GM19238 (cell line): Measurements from ENCODE around the gene DHH.
"Not testable (repeated sequence)": the region's sequence is repeated elsewhere in the genome, so short reads cannot be mapped to it uniquely, and the experiment has no call there.

Source experiments
- DNase-seq: peaks from one replicate; pipeline ENCODE4 v3.0.0; 2011; ENCODE audit warnings: low spot score; ENCODE audit not compliant: insufficient read length

The DHH gene

DNA sequence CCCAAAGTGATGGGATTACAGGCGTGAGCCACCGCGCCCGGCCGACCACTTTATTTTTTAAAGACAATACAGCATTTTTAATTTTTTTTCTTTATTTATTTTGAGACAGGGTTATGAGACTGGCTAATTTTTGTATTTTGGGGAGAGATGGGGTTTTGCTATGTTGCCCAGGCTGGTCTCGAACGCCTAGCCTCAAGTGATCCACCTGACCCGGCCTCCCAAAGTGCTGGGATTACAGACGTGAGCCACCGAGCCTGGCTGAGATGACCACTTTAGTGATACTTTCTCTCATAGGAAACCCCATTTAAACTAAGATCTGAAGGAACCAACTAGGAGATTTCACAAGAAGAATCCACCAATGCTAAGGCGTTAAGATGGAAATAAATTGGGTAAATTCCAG, 23.6 kb downstream of the DHH start:
- DNase-seq, result no peak

DNA sequence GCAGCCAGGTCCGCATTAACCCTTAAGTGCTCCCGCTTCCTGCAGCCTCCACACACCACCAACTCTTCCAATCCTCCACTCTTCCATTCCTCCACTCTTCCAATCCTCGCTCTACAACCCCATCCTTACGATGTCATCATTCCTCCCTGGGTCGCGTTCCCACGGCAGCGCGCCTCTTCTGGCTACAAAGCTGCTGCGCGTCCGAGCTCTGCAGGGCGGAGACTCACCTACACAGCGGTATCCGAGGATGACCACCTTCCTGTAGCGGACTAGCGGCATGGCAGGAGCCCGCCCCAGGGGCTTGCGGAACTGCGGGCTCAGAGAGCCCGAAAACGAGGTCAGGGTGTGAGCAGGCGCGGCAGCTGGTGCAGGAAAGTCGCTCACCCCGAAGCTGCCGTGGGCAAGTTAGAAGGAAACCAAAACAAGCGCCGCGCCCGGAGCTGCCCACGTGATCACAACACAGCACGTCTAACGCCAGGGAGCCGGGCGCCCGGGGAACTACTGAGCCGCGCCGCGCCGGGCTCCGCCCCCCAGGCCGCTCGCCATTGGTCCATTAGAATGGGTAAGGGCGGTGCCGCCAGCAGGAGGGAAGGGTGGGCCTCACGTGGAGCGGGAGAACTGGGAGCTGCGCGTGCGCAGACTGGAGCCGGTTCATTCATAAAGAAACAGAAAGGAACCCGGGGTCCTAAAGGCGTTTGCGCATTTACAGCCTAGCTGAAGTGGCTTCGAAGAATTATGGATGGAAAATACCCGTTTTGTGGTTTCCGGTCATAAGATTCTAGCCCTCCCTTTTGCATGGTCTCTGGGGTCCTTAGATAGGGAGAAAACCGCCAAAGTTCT, 24.9 kb downstream of the DHH start, which contains the start of gene RHEBL1:
TSS of gene RHEBL1 (minus strand) at position 473 of the 840 bp plus-strand sequence. CDS start at position 279, 194 bp downstream.
- DNase-seq, result peak; percentile 96

DNA sequence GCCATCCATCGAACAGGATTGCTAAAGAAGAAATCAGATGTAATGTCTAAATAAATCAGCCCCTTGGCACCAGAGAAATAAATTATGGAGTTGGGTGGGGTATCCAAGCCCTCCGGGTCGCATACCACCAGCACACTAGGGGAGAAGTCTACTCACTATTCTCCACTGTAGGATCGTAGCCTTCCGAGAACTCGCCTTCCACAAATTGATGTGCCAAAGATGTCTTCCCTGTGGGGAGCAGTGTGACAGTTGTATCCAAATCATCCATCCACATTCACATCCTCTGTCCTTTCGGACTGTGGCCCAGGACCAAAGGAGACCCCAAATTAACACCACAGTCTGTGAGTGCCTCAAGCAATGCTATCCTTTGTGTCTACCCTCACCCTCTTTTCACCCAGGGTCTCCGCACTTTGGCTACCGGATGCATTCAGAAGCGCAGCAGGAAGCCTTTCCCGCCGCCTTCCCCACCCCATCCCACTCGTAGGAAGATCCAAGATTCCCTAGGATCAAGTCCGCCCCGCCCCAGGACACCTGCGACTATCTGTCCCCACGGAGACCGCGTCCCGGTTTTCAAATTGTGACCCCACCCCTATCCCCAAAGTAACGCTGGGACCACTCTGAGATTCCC, 25.6 kb downstream of the DHH start:
- DNase-seq, result no peak

DNA sequence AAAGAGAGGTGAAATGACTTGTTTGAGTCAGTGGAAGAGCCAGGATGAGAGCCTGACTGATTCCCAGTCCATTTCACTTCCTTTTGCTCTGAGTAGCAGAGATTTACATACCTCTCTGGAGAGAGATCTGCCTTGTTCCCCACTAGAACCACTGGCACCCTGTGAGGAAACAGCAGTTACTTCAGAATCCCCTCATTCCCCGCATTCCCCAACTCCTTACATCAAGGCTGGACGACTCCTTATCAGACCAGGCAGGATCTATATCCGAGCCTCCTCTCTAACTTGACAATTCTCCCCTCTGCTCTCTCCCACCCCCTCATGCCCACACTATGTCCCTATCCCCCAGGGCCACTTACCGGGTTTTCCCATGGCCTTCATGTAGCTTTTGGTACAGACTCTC, 28.5 kb downstream of the DHH start:
- DNase-seq, result no peak

DNA sequence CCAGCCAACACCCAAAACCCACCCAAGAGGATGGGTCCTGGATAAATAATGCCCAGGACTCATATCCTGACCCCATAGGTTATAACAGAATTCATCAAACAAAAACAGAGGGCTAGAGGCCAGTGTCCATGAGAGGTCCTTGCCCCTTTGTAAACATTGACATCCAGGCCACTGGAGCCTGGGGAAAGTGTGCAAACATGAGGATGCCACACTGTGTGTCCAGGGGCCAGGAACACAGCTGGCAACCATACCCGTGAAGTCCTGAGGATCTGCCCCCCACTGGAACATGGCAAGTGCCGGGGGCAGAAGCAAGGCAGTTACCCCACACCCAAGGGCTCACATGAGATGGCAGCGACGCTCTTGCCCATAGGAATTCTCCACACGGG, 29.8 kb downstream of the DHH start:
- DNase-seq, result no peak

DNA sequence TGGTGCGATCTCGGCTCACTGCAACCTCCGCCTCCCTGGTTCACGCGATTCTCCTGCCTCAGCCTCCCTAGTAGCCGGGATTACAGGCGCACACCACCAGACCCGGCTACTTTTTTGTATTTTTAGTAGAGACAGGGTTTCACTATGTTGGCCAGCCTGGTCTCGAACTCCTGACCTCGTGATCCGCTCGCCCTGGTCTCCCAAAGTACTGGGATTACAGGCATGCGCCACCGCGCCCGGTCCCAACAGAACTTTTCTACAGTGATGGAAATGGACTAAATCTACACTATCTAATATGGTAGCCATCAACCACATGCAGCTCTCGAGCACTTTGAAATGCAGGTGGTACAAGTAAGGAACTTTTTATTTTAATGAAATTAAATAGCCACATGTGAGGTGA, 32.7 kb downstream of the DHH start:
- DNase-seq, result not testable (repeated sequence)

DNA sequence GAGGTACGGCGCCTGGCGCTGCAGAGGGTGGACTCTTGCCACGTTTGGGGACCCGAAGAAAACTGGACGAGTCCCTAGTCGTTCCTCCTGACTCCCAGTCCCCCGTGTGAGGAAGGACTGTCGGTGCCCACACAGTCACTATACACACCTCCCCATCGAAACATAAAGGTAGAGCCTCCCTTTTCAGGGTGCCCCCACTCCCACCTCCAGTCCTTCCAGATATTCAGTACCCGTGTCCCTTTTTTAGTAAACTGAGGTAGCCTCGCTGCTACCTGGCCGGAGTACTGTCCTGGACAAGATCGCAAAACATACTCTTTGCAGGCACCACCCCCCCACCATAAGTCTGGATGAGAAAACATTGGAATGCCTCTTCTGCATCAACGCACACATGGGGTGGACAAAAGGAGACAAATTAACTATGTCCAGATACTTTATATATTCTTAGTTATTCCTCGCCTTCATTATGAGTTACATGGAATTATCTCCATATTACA, 33.4 kb downstream of the DHH start:
- DNase-seq, result no peak

DNA sequence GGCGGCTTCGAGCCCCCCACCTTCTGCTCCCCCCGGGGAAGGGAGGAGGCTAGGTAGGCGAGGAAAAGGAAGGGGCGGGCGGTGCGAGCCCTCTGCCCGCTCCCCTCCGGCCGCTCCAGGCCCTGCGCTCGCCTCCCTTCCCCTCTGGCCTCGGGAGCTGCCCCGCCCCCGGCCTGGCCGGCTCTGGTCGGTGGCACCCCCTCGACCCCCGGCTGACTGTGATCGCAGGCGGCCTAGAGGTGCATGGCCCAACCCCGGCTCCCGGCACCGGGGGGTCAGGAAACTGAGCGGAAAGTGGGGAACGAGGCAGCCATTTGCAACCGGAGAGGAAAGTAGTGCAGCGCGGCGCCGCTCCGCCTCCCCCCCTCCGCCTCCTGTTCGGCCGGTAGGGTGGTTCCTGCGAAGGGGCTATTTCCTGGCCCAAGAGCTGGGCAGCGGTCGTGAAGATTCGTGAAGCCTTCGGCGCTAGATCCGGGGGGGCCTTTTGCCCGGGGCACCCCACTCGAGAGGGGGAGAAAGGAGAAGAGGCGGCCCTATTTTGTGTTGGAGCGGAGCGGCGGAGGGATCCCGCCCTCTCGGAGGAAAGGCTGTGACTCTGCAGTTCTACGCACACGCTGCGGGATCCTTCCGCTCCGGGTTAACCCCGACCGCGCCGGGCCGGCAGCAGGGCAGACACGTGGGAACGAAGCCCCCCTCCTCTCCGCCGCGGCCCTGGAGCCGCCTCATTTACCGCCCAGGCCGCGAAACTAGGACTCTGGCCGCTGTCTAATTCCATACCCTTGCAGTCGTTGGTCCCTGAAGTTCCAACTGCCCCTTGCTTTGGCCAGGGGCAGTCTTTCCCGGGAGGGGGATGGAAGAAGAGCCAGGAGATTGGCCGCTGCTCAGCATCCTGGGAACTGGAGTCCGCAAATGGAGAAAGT, 34.1 kb downstream of the DHH start, which contains the start of gene KMT2D:
TSS of gene KMT2D (minus strand) at position 558 of the 920 bp plus-strand sequence. CDS start 5,470 bp downstream, outside the sequence.
- DNase-seq, result peak; percentile 91

DNA sequence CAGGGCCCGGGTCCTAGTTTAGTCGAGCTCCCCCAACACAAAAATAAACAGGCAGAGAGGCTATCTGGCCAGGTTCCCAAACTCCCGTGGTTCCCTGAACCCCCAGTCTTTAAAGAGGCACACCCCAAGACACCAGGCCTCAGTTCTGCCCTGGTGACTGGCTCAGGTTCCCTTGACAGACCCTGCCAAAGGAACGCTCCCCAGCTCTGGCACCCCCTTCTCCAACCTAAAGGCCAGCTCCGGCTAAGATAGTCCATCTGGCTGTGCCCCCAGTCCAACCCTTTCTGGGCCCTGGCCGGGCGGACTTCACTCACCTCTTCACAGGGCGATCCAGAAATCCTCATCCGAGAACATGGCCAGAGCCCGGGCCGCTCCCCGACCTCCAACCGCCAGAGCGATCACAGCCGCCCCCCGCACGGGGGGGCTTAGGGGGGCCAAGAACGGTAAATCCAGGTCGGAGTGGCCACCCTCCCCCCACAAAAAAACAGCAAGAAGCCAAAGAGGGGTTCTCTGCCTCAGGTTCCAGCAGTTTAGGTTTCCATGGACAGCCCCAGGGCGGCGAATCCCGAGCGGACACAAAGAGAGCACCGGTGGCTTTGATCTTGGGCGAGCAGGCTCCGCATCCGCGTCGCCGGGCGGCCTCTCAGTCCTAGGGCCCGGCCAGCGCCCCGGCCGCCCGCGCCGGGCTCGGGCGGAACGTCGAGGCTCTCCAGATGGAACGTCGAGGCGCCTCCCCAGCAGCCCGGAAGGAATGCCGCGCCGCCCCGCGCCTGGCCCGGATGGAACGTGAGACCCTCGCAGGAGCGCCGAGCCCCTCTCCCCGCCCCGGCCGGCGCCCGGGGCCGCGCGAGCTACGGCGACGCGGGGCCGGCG, 35.1 kb downstream of the DHH start:
- DNase-seq, result no peak

DNA sequence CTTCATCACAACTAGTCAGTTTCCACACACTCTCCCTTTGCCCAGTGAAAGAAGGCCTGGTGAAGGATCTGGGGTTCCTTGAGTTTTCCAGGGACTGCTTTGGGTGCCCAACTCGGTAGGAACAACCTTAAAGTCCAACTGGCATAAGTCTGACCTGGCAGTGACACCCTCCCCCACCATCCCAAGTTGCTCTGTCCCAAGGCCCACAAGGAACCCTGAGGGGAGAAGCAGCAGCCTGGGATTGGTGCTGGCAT, 35.6 kb downstream of the DHH start:
- DNase-seq, result no peak

DNA sequence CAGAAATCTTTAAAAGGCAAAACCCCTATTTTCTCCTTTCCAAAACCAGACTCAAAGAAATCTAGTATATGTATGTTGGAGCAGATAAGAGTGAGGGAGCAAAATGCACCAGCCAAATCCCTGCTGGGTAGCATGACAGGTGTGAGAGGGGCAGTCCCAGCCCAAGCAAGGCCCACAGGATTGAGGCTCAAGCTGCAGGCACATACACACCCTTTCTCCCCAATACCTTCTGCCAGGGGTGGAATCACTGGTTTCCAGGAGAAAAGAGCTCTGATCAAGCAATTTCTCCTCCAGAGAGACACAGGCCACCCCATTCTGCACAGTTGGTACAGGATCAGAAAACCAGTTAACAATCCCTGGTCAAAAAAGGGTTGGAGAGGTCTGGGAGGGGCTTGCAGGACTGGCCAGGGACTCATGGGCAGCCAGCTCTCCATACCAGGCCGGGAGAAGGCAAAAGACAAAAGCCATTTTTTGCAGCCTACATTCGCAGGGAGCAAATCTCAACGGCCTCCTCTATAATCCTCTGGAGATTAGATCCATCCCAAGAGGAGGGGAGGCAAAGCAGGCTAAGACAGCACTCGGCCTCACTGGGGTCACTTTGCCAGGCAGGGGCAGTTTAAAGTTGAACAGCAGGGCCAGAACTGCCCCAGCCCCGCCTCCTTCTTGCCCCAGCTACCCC, 36.1 kb downstream of the DHH start:
- no peak for DNase-seq

DNA sequence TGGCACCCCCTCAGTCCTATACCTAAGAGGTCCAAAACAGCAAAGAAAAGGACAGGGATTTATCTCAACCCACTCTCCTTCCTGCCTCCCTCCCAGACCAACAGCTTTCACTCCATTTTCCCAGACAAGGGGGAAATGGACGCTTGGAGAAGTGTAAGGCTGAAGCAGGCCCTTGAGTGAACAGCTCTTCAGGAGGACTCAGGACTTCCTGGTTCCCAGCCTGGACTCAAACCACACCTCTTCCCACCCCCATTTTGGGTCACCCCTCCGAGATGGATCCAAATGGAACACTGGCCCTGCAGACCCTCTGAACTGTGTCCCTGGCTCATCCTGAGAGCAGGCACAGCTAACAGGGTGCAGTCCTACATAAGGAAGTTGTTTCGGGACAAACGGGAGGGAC, 36.7 kb downstream of the DHH start:
- no peak for DNase-seq

DNA sequence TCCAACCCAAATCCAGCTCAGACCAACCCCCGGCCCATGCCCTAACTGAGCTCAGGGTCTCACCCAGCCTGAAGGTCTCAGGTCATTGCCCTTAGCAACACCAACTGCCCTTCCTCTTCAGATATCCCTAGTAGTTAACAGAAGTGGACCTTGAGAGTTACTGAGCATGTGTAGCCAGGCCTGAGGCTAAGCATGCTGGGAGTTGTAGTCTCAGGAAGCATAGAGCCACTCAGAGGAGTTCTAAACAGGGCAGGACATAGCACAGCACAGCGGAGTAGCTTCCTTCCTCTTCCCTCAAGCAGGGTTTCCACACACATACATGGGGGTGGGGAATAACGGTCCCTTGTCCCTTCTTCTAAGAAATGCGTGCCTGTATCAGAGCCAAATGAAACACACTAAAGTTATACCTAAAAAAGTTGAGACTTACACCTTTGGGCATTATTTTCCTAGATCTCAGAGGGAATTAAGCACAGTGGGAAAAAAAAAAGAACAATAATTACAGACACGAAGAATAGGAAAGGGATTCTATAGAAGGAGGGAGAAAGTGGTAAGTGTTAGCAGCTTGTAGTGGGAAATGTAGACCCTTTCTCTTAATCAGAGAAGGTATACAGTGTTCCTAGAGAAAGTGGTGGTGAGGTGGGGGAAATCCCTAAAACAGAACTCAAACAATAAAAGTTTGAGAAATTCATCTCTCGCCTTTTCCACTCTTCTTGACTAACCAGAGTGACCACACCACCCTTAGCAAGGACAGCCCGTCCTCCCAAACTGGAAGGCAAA, 38.4 kb downstream of the DHH start:
- DNase-seq, result peak; percentile 89

DNA sequence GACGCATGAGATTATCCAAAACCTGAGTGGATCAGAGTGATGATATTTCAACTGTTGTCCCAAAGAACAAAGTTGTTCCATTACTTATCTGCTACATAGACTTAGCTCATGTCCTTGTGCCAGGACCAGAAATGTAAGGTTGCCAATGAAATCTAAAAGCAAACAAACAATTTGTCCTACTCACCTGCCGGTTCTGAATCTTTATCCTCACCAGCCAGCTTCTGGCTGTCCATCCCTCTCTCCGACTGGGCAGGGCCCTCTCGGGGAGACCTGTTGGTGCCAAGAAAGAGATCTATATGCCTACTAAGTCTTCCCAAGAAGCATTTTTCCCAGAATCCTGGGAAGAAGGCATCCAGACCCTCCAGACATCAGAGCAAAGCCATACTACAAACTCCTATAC, 39.5 kb downstream of the DHH start:
- DNase-seq, result no peak

DNA sequence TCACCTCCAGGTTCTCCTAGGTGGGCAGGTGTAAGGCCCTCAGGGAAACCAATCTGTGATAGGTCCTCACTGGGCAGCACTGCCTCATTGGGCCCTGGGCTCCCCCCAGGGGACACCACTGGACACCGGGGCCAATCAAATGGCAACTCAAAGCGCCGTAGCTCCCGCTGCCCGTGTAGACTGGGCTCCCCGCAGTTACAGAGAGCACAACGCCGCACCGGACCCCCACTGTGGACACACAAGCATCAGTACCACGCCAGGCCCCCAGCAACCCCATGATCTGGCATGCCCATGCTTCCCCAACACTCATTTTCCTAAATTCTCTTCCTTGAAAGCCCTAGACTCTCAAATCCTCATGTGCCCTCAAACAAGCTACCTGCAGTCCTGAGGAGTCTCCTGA, 40.1 kb downstream of the DHH start:
- DNase-seq, result no peak

DNA sequence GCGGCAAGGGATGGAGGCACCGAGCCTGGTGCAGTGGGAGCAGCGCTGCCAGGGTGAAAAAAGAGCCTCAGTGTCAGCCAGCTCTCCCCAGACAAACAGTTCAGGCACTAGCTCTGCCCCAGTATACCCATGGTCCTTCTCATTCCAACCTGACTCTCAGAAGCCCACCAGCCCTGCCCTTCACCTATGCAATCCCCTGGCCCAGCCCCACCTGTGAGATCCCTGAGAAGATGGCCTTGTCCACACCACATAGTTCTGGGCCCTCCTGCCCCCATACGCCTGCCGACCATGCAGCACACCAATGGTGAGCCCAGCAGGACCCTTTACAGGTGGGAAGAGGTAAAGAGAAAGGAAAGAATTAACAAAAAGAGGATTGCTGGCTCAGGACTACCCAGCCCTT, 40.5 kb downstream of the DHH start:
- DNase-seq, result no peak

DNA sequence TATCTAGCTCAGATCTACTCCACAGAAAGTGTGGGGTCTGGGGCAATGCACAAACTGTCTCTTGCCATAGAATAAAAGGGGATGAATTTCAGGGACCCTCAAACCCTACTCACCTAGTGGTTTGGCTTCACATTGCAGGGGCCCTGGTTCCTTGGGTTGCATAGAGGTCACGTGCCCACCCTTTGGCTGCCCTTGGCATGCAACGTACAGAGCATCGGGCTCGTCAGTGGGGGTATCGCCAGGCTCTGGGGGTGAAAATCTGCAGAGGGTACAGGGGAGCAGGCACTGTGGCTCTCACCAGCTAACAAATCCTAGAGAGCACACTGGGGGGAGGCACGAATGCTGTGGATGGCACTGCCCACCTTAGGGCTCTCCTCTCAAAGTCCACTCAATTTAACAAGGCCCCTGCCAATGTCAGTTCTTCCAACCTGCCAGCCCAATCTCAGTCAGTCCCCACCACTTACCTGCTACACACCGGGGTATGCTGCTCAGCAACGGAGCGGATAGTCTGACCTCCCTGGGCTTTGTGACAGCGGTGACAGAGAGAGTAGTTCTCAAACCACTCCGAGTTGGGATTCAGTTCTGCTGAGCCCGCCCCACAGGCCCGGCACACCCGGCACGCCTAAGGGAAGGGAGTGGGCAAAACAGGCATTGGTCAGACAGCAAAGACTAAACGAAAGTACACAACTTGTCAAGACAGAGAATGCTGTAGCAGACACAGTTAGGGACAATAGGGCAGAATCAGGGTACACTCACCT, 42.0 kb downstream of the DHH start:
- no peak for DNase-seq

DNA sequence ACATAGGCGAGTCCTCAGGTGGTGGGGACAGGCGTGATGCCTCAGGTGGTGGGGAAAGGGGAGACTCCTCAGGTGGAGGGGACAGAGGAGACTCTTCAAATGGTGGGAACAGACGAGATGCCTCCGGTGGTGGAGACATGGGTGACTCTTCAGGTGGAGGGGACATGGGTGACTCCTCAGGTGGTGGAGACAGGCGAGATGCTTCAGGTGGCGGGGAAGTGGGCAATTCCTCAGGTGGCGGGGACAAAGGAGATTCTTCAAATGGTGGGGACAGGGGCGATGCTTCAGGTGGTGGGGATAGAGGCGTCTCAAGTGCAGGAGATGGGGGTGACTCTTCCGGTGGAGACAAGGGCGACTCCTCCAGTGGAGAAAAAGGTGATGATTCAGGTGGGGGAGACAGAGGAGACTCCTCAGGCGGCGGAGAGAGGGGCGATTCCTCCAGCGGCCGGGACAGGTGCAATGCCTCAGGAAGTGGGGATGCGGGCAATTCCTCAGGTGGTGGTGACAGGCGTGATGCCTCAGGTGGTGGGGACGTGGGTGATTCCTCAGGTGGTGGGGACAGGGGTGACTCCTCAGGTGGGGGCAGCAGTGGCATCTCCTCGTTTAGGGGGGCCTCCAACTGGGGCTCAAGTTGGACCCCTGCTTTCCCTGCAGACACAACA, 42.7 kb downstream of the DHH start:
- no peak for DNase-seq
